Hematopoietic multipotent progenitor cell treated with erythropoietin and hydrocortisone succinate and interleukin-3 and kit ligand, for 6 days (in vitro differentiated cells): ENCODE results near the gene CTNNB1.
"Not testable (repeated sequence)": the region's sequence is repeated elsewhere in the genome, so short reads cannot be mapped to it uniquely, and the experiment has no call there.

ENCODE experiments used
- DNase-seq: peaks from one replicate; pipeline ENCODE4 v3.0.0-alpha.2; 2015

The CTNNB1 gene

GRCh38 chr3:41259449-41260062, 60.3 kb downstream of the CTNNB1 start:
- no peak for DNase-seq

GRCh38 chr3:41260063-41260450, 60.8 kb downstream of the CTNNB1 start:
- DNase-seq, result no peak

DNA sequence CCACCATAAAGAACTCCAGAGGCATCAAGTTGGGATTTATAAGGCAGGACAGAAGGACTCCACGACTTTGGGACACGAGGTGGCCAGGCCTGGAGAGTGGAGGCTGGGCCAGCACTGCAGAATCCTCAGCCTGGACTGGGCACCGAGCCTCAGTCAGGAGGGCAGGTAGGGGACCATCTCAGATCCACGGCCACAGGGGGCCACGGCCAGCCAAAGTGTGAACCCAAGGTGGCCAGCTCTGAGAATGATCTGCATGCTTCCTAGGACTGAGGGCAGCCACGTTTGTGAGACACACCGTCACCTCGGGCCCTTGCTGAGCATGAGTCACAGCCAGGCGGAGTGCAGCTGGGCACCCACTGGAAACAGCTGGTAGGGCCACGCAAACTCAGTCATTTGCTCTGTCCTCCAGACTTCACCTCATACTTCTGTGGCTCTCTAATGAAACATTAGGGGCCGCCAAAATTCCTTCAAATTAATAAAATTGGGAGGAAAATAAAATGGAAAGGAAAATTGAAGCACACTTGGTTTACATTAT, 65.8 kb downstream of the CTNNB1 start:
- DNase-seq, result no peak

- no peak for DNase-seq
Measured at GRCh38 chr3:41265823-41266273, 66.5 kb downstream of the CTNNB1 start.

DNA sequence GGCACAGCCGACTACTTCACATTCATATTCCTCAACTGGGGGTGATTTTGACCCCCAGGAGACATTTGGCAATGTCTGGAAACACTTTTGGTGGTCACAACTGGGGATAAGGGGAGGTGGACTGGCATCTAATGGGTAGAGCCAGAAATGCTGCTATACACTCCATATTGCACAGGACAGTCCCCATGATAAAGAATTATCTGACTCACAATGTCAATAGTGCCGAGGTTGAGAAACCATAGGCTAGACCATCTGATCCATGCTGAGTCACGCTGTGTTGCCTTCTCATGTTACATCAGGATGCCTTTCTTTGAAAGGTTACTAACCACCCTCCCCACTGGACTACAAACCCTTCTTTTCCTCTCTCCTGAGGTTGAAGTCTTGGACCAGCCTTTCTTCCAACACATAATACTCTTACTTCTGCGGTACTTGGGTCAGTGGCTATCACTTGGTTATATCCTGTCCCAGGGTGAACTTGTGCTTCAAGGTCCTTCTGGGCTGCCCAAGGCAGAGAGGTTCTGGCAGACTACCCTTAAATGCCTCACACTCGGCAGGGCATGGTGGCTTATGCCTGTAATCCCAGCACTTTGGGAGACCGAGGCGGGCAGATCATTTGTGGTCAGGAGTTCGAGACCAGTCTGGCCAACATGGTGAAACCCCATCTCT, 68.8 kb downstream of the CTNNB1 start:
- DNase-seq, result no peak

DNA sequence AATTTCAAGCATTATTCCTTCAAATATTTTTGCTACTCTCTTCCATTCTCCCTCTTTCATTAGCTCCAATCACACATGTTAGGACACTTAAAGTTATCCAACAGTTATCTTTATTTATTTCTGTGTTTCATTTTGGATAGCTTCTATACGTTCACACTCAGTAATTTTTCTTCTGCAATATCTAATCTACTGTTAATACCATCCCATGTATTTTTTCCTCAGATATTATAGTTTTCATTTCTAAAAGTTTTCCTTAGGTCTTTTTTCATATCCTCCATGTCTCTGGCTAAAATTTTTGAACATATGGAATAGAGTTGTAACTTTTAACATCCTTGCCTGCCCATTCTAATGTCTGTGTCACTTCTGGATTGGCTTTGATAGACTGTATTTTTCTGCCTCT, 73.4 kb downstream of the CTNNB1 start:
- DNase-seq, result no peak

GRCh38 chr3:41274944-41275668, 75.8 kb downstream of the CTNNB1 start:
- DNase-seq, result no peak

DNA sequence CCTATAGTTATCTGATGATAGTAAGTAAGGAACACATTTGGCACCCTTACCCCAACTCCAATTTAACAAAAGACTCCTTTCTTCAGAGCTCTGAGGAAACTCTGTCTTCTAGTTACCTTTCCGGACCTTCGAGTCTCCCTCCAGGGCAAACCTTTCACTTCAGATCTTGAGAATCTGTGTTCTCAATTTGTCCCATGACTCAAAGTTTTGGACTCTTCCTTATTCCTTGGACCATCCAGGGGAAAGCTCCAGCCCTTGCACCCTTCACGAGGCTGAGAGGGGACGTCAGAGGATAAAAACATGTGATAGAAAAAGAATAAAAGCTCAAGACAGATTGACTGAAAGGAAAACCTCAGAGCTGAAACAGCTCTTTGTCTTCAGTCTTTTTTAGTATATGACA, 76.9 kb downstream of the CTNNB1 start:
- DNase-seq, result no peak

DNA sequence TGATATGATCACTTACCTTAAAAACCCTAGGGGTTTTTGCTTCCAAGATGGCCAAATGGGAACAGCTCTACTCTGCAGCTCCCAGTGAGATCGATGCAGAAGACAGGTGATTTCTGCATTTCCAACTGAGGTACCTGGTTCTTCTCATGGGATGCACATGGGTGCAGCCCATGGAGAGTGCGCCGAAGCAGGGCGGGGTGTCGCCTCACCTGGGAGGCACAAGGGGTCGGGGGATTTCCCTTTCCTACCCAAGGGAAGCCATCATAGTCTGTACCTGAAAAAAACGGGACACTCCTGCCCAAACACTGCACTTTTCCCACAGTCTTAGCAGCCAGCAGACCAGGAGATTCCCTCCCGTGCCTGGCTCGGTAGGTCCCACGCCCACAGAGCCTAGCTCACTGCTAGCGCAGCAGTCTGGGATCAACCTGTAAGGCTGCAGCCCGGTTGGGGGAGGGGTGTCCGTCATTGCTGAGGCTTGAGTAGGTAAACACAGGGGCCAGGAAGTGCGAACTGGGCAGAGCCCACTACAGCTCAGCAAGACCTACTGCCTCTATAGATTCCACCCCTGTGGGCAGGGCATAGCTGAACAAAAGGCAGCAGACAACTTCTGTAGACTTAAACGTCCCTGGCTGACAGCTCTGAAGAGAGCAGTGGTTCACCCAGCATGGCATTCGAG, 78.6 kb downstream of the CTNNB1 start:
- DNase-seq, result no peak

DNA sequence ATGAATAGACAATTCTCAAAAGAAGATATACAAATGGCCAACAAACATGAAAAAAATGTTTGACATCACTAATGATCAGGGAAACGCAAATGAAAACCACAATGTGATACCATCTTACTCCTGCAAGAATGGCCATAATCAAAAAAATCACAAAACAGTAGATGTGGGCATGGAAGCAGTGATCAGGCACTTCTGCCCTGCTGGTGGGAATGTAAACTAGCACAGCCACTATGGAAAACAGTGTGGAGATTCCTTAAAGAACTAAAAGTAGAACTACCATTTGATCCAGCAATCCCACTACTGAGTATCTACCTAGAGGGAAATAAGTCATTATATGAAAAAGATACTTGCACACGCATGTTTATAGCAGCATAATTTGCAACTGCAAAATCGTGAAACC, 85.6 kb downstream of the CTNNB1 start:
- DNase-seq, result not testable (repeated sequence)

DNA sequence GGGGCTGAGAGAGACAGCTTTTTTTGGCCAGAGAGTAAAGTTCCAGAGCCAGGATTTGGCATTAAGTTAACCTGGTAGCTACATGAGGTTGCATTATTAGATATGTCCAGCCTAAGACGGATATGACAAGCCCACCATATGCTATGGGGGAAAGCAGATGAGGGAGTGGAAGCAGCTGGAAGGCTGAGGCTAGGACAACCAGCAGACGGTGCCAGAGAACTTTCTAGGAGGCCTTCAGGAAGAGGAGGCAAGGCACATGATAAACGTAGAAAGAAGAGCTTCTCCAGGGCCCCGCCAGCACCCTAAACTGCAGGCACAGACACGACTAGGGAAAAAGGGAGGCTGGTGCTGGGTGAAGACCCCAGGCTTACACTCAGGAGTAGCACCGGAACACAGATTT, 87.0 kb downstream of the CTNNB1 start:
- no peak for DNase-seq

DNA sequence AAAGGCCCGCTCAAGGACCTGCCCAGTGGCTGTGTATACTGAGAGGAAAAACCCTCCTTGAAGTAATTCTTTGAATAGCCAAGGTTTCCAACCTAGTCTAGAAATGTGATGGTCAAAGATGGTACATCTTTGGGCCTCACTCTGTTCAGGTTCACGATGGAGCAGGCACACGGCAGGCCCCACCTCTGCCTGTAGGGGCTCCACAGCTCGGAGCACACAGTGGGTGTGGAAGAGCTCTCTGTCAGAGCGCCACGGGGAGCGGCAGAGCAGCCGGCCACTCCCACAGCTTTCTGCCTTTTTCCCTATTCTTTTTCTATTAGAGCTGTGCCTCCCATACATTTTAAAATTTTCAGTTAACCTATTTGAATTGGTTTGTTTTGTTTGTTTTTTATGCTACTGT, 89.5 kb downstream of the CTNNB1 start:
- no peak for DNase-seq
